Mesendoderm (in vitro differentiated cells): ENCODE results near the gene KRTAP5-8.
"Not testable (repeated sequence)": the region's sequence is repeated elsewhere in the genome, so short reads cannot be mapped to it uniquely, and the experiment has no call there.

Source experiments
- DNase-seq: peaks from one replicate; pipeline ENCODE4 v3.0.0; 2013
- H2AK5ac ChIP-seq: 2 replicates; pipeline ENCODE4 v1.6.1; 2013; ENCODE audit warnings: low read length, inconsistent platforms
- H2BK120ac ChIP-seq: 2 replicates; pipeline ENCODE4 v1.6.1; 2013; ENCODE audit warnings: low read depth, mild to moderate bottlenecking, low read length, moderate library complexity, mixed read lengths
- H2BK15ac ChIP-seq: replicated peaks from 2 replicates; pipeline ENCODE4 v1.6.1; 2013; ENCODE audit warnings: low read depth, mild to moderate bottlenecking, moderate library complexity
- H2BK5ac ChIP-seq: 2 replicates; pipeline ENCODE4 v1.6.1; 2013; ENCODE audit warnings: low read length, inconsistent platforms
- H3K18ac ChIP-seq: 2 replicates; pipeline ENCODE4 v1.6.1; 2013; ENCODE audit warnings: mild to moderate bottlenecking, low read length, mixed read lengths
- H3K23ac ChIP-seq: one replicate; pipeline ENCODE4 v1.6.1; 2013; ENCODE audit warnings: low read length
- H3K27ac ChIP-seq: 2 replicates; pipeline ENCODE4 v1.5.1; 2013; ENCODE audit warnings: low read depth, mild to moderate bottlenecking, inconsistent platforms, low read length, moderate library complexity
- H3K27me3 ChIP-seq: 2 replicates; pipeline ENCODE4 v1.6.1; 2013; ENCODE audit warnings: low read length, control low read depth, mild to moderate bottlenecking, inconsistent platforms; ENCODE audit not compliant: insufficient read depth, poor library complexity
- H3K36me3 ChIP-seq: 2 replicates; pipeline ENCODE4 v1.6.1; 2013; ENCODE audit warnings: low read length, inconsistent platforms; ENCODE audit not compliant: control insufficient read depth, insufficient read depth
- H3K4ac ChIP-seq: one replicate; pipeline ENCODE4 v1.6.1; 2013; ENCODE audit warnings: low read depth, mild to moderate bottlenecking, low read length, moderate library complexity
- H3K4me1 ChIP-seq: 2 replicates; pipeline ENCODE4 v1.6.1; 2013; ENCODE audit warnings: low read depth, low read length, inconsistent platforms; ENCODE audit not compliant: control insufficient read depth
- H3K4me2 ChIP-seq: 2 replicates; pipeline ENCODE4 v1.6.1; 2013; ENCODE audit warnings: low read length
- H3K4me3 ChIP-seq: 2 replicates; pipeline ENCODE4 v1.5.1; 2013; ENCODE audit warnings: mild to moderate bottlenecking, low read length
- H3K56ac ChIP-seq: one replicate; pipeline ENCODE4 v1.6.1; 2013; ENCODE audit warnings: low read length
- H3K79me1 ChIP-seq: 2 replicates; pipeline ENCODE4 v1.6.1; 2013; ENCODE audit warnings: low read length, inconsistent platforms
- H3K79me2 ChIP-seq: 2 replicates; pipeline ENCODE4 v1.6.1; 2013; ENCODE audit warnings: mild to moderate bottlenecking, low read length; ENCODE audit not compliant: control insufficient read depth, insufficient read depth
- H3K9ac ChIP-seq: 2 replicates; pipeline ENCODE4 v1.6.1; 2013; ENCODE audit warnings: low read length, inconsistent platforms
- H4K5ac ChIP-seq: one replicate; pipeline ENCODE4 v1.6.1; 2013; ENCODE audit warnings: low read length
- H4K8ac ChIP-seq: one replicate; pipeline ENCODE4 v1.6.1; 2013; ENCODE audit warnings: low read depth, mild to moderate bottlenecking, control low read depth, low read length, moderate library complexity
- WGBS: extraction: QIAGEN DNeasy Blood & Tissue Kit; methylation state at CpG from one replicate; pipeline ENCODE4 v1.1.7; 2013; ENCODE audit warnings: low lambda C conversion rate, missing lambda C conversion rate; ENCODE audit not compliant: insufficient coverage; ENCODE audit errors: extremely low coverage; 5-methylcytosine and 5-hydroxymethylcytosine counted together

The KRTAP5-8 gene

DNA sequence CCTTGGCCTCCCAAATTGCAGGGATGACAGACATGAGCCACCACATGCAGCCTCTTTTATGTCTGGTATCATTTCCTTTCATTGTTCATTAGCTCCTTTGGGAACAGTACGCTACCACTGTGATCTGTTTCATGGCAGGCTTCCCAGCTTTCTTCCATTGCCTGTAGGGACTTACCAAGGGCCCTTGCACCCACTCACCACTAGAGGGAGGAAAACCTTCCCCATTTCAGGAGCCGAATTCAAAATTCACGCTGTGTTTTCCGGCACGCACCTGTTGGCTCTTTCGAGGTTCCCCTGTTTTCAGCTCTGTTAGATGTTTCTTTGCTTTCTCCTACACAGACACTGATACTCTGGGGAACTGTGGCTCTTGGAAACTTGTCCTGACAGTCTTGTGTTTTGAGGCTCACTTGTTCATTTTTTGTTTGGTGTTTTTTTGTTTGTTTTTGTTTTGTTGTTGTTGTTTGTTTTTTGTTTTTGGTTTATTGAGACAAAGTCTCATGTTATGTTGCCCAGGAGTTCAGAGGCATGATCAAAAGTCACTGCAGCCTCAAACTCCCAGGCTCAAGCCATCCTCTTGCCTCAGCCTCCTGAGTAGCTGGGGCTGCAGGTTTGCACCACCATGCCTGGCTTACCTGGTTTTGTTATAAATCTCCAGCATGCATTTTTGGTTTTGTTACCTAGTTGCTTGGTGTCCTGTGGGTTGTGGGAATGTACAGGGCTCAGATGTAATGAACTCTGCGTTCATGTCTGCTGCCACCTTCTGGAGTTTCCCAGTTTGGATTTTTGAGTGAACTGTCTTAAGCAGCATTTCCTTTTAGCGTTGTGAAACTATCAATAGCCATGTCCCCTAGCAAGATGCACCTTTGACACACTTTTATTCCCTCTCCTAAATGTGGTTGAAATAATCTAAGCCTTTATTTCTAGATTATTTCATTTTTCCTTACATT is 42.5 kb downstream of the KRTAP5-8 start:
- H2BK5ac ChIP-seq: no peak overlapping the region
- H2AK5ac ChIP-seq: no peak overlapping the region
- no peaks in the 10 kb centered on the region for H3K79me1 ChIP-seq
- H4K5ac ChIP-seq: no peak overlapping the region
- H3K23ac ChIP-seq: no peak overlapping the region
- H3K9ac ChIP-seq: no peak overlapping the region
- peak; percentile 69 for DNase-seq
- no peaks in the 10 kb centered on the region for H3K4me1 ChIP-seq
- no peak overlapping the region for H3K4me2 ChIP-seq
- no peaks in the 10 kb centered on the region for H3K27me3 ChIP-seq
- no peak overlapping the region for H3K4ac ChIP-seq
- H3K27ac ChIP-seq: no peak overlapping the region
- no peak overlapping the region for H4K8ac ChIP-seq
- no peaks in the 10 kb centered on the region for H3K79me2 ChIP-seq
- no peaks in the 10 kb centered on the region for H3K36me3 ChIP-seq
- H3K18ac ChIP-seq: no peak overlapping the region
- no peak overlapping the region for H2BK15ac ChIP-seq
- no CpG with 5 or more reads among the region's 8 CpGs for WGBS
- no peak overlapping the region for H2BK120ac ChIP-seq
- H3K4me3 ChIP-seq: no peak overlapping the region
- no peak overlapping the region for H3K56ac ChIP-seq

GRCh38 chr11:71581826-71582225 is 44.0 kb downstream of the KRTAP5-8 start:
- WGBS: no CpG with 5 or more reads among the region's 4 CpGs
- Histone ChIP-seq H3K4me1 (no peaks in the 10 kb centered on the region), H3K4me3 (no peak overlapping the region), H2BK120ac (no peak overlapping the region), H3K23ac (no peak overlapping the region), H4K8ac (no peak overlapping the region), H3K79me1 (no peaks in the 10 kb centered on the region), H4K5ac (no peak overlapping the region), H3K36me3 (no peaks in the 10 kb centered on the region), H3K79me2 (no peaks in the 10 kb centered on the region), H3K56ac (no peak overlapping the region), H2AK5ac (no peak overlapping the region), H2BK15ac (no peak overlapping the region), H3K18ac (no peak overlapping the region), H3K27ac (no peak overlapping the region), H2BK5ac (no peak overlapping the region), H3K4me2 (no peak overlapping the region), H3K9ac (no peak overlapping the region), H3K27me3 (no peaks in the 10 kb centered on the region), H3K4ac (no peak overlapping the region)
- no peak for DNase-seq

DNA sequence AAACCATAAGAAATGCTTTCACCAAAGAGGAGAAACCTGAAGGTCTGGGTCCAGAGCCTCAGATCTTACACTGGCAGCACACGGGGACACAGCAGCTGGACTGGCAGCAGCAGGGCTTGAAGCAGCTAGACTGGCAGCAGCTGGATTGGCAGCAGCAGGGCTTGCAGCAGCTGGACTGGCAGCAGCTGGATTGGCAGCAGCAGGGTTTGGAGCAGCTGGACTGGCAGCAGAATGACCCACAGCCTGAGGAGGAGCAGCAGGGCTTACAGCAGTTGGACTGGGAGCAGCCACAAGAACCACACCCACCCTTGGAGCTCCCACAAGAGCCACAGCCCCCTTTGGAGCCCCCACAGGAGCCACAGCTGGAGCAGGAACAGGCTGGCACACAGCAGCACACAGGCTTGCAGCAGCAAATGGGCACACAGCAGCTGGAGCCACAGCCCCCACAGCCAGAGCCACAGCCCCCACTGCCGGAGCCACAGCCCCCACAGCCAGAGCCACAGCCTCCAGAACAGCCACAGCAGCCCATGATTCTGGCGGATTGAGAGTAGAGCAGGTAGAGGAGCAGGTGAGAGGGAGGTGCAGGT is 44.6 kb downstream of the KRTAP5-8 start, which contains the start of gene KRTAP5-11:
TSS of gene KRTAP5-11 (minus strand) at position 567 of the 587 bp plus-strand sequence. CDS start at position 529, 38 bp downstream.
- Histone ChIP-seq H2AK5ac (no peak within 1 kb of the TSS), H3K36me3 (no peaks in the 10 kb centered on the region), H2BK5ac (no peak within 1 kb of the TSS), H4K5ac (no peak within 1 kb of the TSS), H2BK15ac (no peak within 1 kb of the TSS), H3K18ac (no peak within 1 kb of the TSS), H3K27ac (no peak within 1 kb of the TSS), H3K4me1 (no peaks in the 10 kb centered on the region), H3K4me3 (no peak within 1 kb of the TSS), H3K23ac (no peak within 1 kb of the TSS), H2BK120ac (no peak within 1 kb of the TSS), H3K9ac (no peak within 1 kb of the TSS), H3K79me1 (no peaks in the 10 kb centered on the region), H3K4ac (no peak within 1 kb of the TSS), H3K4me2 (no peak within 1 kb of the TSS), H3K56ac (no peak within 1 kb of the TSS), H4K8ac (no peak within 1 kb of the TSS), H3K27me3 (no peaks in the 10 kb centered on the region), H3K79me2 (no peaks in the 10 kb centered on the region)
- no peak for DNase-seq
- WGBS: no CpG with 5 or more reads among the region's 3 CpGs

DNA sequence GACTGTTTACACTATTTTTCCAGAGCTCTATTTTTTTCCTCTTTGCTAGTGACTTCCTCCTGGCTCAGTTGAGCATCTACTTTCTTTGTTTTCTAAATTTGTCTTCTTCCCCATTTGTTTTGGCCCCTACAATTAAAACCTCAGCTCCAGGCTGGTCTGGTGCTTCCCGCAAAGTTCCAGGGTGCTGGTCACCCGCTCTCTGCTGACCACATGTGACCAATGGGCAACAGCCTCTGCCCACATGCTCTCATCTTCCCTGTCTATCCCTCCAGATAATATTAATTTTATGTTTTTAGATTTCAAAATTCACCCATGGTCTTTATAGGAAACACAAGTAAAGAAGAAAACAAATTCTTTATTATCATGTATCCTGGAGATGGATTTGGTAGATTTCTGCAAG is 45.1 kb downstream of the KRTAP5-8 start:
- H3K18ac ChIP-seq, H3K27ac ChIP-seq, H4K8ac ChIP-seq, H2AK5ac ChIP-seq, H3K4me2 ChIP-seq, H3K4me1 ChIP-seq, DNase-seq, H3K23ac ChIP-seq, H3K4ac ChIP-seq, H3K79me1 ChIP-seq, H3K56ac ChIP-seq, H2BK5ac ChIP-seq, H2BK15ac ChIP-seq, H3K27me3 ChIP-seq, H4K5ac ChIP-seq, H3K79me2 ChIP-seq, H3K4me3 ChIP-seq, H2BK120ac ChIP-seq, H3K36me3 ChIP-seq, H3K9ac ChIP-seq: not testable (repeated sequence)
- WGBS: no CpG with 5 or more reads among the region's 2 CpGs

GRCh38 chr11:71585673-71586072 is 47.8 kb downstream of the KRTAP5-8 start:
- H2BK120ac ChIP-seq: not testable (repeated sequence)
- WGBS: no CpG with 5 or more reads among the region's 5 CpGs

More at GRCh38 chr11:71585673-71586072, 47.8 kb downstream of the KRTAP5-8 start:
- H4K8ac ChIP-seq, H2BK5ac ChIP-seq, H3K27ac ChIP-seq, H3K27me3 ChIP-seq, H3K4ac ChIP-seq, H3K4me2 ChIP-seq, H3K36me3 ChIP-seq, H3K18ac ChIP-seq, DNase-seq, H3K23ac ChIP-seq, H3K9ac ChIP-seq, H2AK5ac ChIP-seq, H3K79me2 ChIP-seq, H4K5ac ChIP-seq, H3K79me1 ChIP-seq, H3K4me1 ChIP-seq, H3K56ac ChIP-seq, H3K4me3 ChIP-seq, H2BK15ac ChIP-seq: not testable (repeated sequence)
